ENCODE results near the gene DENND1C.

Gene DENND1C

GRCh38 chr19:6478815-6479214, 2.8 kb downstream of the DENND1C start:
- DNase-seq (ENCODE audit: low spot score): no peak

DNA sequence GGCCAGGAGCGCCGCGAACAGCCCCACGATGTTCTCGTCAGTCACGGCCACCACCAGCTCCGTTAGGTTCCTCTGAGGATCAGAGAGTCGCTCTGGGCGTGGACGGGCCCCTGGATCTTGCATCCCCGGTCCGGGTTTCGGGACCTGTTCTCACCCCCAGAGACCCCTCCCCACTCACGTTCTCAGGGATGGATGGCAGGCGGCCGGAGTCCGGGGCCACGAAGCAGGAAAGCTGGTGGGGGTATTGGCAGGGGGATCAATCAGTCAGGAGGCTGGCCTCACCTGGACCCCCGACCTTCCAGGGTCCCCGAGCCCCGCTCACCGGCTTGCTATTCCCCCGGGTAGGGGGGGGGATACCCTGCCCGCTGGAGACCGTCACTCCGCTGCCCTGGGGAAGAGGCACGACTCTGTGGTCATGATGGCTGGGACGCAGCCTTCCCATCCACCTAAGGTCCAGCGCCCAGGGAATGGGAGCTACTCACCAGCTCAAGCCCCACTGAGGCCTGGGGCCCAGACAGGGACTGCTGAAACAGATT, 4.6 kb downstream of the DENND1C start:
- no peak for DNase-seq (ENCODE audit: low spot score)

DNA sequence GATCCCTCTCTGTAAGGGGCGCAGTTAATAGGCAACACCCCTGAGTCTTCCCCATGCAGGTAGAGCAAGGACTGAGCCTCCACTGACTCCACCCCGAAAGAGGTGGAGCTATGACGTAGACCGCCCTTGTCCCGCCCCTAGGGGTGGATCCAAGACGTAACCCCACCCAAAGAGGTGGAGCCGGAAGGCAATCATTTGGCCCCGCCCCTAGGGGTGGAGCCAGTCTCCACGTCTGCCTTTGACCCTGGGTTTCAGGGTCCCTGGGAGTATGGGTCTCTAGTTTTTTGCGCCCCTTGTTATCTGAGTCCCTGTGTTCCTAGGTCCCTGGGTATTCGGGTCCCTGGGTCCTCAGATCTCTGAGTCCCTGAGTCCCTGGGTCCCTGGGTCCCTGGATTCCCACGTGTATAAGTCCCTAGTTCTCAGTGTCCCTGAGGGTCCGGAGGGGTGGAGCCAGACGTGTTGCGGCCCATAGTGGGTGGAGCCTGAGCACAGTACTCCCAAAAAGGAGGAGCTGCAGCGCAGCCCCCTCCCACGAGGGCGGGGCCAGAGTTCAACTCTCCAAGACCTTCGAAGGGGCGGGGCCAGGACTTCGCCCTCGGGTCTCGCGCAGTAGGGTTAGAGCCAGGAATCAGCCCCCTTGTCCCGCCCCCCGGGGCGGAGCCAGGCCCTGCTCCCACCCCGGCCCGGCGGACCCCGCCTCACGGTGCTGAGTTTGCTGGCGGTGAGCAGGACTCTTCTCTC, 5.3 kb downstream of the DENND1C start:
- peak; percentile 69 for DNase-seq (ENCODE audit: low spot score)

GRCh38 chr19:6475321-6476108, 6.1 kb downstream of the DENND1C start:
- DNase-seq (ENCODE audit: low spot score): no peak

DNA sequence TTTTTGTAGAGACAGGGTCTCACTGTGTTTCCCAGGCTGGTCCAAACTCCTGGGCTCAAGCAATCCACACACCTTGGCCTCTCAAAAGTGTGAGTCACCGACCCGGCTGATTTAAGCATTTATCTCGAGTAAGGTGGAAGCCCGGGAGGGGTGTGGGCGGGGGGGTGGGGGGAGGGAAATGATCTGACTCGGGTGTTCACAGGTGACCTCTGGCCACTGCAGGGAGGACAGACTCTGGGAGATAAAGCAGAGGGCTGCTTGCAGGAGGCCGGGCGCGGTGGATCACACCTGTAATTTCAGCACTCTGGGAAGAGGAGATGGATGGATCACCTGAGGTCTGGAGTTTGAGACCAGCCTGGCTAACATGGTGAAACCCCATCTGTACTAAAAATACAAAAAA, 7.9 kb downstream of the DENND1C start:
- no peak for DNase-seq (ENCODE audit: low spot score)

DNA sequence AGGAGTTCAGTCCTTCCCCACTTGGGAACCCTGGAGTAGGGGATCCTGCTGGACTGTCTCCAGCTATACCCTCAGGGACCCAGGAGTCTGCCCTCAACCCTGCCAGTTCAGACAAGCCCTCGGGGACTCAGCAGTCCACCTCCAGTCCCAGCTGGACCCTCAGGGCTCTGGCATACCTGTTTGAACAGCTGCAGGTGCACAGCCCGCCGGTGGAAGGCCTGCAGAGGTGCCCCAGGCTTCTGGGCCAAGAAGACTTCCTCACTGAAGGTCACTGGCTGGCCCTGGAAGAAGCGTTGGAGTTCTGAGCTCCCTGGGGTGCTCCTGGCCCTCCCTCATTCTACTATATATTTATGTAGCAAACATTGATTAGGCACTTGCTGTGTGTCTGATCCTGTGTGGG, 8.9 kb downstream of the DENND1C start:
- DNase-seq (ENCODE audit: low spot score): no peak

GRCh38 chr19:6471076-6471475, 10.5 kb downstream of the DENND1C start:
- DNase-seq (ENCODE audit: low spot score): no peak

DNA sequence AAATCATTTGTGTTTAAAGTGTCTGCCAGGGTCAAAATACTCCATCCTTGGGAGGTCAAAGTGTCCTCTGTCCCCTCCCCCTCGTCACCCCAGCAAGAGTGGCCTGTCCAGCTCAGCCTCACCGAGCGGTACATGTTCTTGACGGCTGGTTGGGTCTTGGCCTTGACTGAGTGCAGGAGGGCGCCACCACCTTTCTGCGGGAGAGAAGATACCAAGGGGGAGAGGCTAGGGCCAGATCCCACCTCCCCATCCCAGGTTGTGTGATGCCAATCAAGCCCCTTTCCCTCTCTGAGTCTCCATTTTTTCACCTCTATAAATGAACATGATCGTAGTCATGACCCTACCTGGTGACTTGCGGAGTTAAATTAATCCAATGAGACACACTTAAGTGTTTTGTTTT, 11.4 kb downstream of the DENND1C start:
- no peak for DNase-seq (ENCODE audit: low spot score)

- DNase-seq (ENCODE audit: low spot score): no peak
Measured at GRCh38 chr19:6467384-6467783, 14.2 kb downstream of the DENND1C start.

GRCh38 chr19:6466526-6467248, 14.9 kb downstream of the DENND1C start:
- DNase-seq (ENCODE audit: low spot score): no peak

- DNase-seq (ENCODE audit: low spot score): no peak
Measured at GRCh38 chr19:6465663-6466062, 15.9 kb downstream of the DENND1C start.

DNA sequence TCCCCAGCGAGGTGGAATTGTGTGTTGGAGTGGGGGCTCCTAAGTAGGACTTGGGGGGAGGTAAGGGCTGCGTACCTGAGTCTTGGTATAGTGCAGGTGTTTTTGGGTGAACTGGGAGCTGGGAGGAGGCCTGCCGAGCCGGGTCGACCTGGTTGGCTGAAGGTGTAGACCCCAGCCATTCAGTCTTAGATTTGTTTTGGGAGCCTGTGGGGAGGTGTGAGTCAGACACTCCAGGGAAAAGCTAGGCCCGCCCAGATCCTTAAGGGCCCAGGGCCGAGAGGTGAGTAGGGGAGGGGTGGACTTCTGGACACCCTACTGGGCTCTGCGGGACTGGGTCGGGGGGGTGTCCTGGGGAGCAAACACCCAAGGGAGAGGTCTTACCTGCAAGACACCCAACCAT, 16.6 kb downstream of the DENND1C start:
- no peak for DNase-seq (ENCODE audit: low spot score)

DNA sequence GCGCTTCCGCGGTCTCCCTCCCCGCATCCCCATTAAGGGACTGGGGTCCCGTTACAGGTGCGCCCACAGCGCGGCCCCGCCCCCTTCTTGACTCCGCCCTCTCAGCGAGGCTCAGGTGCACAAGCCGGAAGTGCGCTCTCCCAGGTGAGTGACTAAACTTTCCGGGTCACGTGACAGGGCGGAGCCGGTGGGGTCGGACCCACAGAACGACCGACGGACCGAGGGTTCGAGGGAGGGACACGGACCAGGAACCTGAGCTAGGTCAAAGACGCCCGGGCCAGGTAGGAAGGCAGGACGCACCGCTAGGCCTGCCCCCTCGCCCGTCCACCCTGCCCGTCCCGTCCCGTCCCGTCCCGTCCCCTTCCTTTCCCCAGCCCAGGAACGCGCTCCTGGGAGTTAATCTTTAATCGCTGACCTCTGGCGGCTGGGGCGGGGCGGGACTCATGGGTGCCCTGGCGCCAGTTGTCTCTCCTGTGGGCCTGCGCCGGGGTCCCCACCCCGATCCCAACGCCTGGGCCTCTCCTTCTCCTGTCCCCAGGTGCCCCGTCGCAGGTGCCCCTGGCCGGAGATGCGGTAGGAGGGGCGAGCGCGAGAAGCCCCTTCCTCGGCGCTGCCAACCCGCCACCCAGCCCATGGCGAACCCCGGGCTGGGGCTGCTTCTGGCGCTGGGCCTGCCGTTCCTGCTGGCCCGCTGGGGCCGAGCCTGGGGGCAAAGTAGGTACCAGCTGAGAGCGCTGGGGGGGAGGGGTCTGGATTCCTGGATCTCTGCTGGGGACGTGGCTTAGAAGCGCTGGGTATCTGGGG, 17.3 kb downstream of the DENND1C start, which contains the start of gene CRB3:
TSS of gene CRB3 (plus strand) at position 202 of the 804 bp plus-strand sequence. CDS start at position 633, 431 bp downstream.
- DNase-seq (ENCODE audit: low spot score): peak; percentile 88

DNA sequence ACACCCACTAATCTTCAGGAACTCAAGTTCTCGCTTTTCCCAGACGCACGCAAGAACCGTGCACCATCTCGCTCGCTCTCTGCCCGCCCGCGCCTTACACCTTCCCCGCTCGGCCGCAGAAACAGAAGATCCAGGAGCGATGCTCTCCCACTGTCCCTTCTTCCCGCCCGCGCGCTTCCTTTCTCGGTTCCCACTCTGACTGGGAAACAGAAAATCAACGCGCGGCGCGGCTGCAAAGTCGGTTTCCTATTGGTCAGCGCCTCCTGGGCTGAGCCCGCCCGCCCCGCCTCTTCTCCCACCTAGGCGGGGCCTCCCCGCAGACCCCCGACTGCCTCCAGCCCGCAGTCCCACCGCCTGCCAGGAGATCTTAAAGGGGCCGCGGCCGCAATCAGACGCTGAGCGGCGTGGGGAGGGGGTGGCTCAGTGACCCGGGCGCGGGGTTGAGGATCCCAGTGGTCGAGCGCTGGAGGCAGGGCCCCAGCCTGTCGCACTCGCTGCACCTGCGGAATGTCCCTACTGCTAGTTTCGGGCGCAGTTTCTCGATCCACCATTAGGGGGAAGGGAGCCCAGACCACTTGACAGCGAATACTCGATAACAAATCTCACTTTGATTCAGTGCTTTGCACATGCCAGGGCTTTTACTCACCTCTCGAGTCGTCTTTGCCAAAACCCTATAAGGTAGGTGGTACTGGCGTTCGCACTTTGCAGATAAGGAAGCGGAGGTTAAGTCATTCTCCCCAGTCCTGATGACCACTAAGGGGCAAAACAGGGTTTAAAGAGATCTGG, 21.3 kb downstream of the DENND1C start:
- peak; percentile 98 for DNase-seq (ENCODE audit: low spot score)

- peak; percentile 78 for DNase-seq (ENCODE audit: low spot score)
Measured at GRCh38 chr19:6459262-6460098, 22.1 kb downstream of the DENND1C start, which contains the start of gene SLC25A23. SLC25A23 (minus strand) TSS chr19:6459792; CDS start chr19:6459628, 164 bp downstream.

GRCh38 chr19:6458695-6459261, 22.8 kb downstream of the DENND1C start:
- DNase-seq (ENCODE audit: low spot score): peak; percentile 13

DNA sequence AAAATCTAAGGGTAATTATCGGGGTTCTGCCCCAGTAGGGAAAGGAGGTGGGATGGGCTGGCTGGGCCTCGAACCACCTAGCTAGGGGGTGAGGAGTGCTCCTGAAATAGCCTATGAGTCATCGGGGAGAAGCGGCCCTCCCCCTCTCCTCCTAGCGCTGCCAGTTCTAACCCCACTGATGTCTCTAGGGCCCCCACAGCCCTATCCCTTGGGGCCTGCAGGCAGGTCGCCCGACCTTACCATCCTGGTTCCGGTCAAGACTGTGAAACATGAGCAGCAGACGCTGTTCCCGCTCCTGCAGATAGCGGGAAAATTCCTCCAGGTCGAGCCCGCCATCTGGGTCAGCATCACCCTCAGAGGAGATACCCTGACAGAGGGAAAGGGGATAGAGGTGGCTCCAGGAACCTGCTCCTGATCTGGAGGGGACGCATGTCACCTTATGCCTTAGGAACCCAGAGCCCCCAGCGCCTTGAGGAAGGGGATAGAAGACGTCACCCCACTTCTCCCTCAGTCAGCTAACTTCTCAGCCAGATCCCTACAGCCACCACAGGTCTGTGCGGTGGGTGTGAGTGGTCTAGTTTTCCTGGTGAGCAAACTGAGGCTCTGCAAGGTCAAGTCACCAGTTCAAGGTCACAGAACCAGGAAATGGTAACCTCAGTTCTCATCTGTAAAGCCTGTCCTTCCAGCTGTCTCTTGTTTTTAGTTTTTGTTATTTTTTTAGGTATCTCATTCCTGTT, 23.5 kb downstream of the DENND1C start:
- no peak for DNase-seq (ENCODE audit: low spot score)

- DNase-seq (ENCODE audit: low spot score): no peak
Measured at GRCh38 chr19:6455924-6456323, 25.7 kb downstream of the DENND1C start.

Data from LoVo (cell line).